ENCODE data around the gene CEP95.

DNA sequence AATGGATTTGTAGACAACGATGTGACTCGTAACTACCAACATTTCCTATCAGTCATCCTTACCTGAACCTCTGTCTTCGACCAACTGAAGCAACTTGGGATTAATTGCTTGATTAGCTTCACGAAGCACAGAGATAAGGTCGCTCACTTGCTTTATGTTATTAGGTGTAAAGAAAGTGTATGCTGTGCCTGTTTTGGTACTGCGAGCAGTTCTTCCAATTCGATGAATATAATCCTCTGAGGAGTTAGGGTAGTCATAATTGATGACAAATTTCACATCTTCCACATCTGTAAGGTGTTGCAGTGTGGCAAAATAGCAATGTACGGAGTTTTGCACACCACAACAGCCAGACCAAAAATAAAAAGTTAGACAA lies 6.3 kb upstream of the CEP95 start:
- TF ChIP-seq CTCF (conservative IDR thresholded peaks at IDR 0.05) (no peak), ZFX (IDR thresholded peaks at IDR 0.05) (no peak)

Measured in C4-2B (cell line).